A549 (cell line): ENCODE results near the gene TRIM59. TPM values are rescaled to one million over a fixed set of nuclear protein-coding genes. Genes with fewer than 3 reads are reported as not detected.
"Not testable (repeated sequence)": the region's sequence is repeated elsewhere in the genome, so short reads cannot be mapped to it uniquely, and the experiment has no call there.

Source experiments
- ATAC-seq, 2 experiments: fragments of 200-7000 bp in 1 of 2; fragments of >200 bp in 1 of 2; cut with Nextera tagmentation in 1 of 2; cut with Tn5 transposase in 1 of 2; 3 replicates each; pipeline versions ENCODE4 v1.8.0 to v1.9.1; 2018 to 2020; ENCODE audit warnings: mild to moderate bottlenecking in 1 of 2, moderate library complexity in 1 of 2
- CTCF ChIA-PET: fragments of 300-600 bp; sonication (Branson Sonifier 250); formaldehyde crosslinking; extraction: SDS; loops from one replicate; lab custom pipeline; 2021; ENCODE audit warnings: antibody characterized with exemption, inconsistent platforms; lab: Yijun Ruan, JAX
- POLR2A ChIA-PET: fragments of 350-600 bp; formaldehyde crosslinking; extraction: SDS; loops from one replicate; lab custom pipeline; 2021; ENCODE audit warnings: antibody characterized with exemption, inconsistent platforms; lab: Yijun Ruan, JAX
- DNase-seq, 2 experiments: peaks; one replicate each; pipeline versions ENCODE4 v3.0.0 to v3.0.0-alpha.2; 2011 to 2016; ENCODE audit warnings: low read depth in 1 of 2, low spot score in 1 of 2
- FAIRE-seq: peaks from 2 replicates; lab custom pipeline; 2011; peaks lifted over from hg19 to GRCh38; lab: Jason Lieb, UNC
- H3K27ac ChIP-seq, 2 experiments: fragments of >200 bp; sonication (Bioruptor Twin); formaldehyde crosslinking; 3 replicates each; pipeline ENCODE4 v1.5.1; 2016 to 2017
- H3K4me1 ChIP-seq: fragments of >200 bp; sonication (Bioruptor Twin); formaldehyde crosslinking; 3 replicates; pipeline ENCODE4 v1.6.1; 2016
- H3K4me2 ChIP-seq: fragments of >200 bp; sonication (Bioruptor Twin); formaldehyde crosslinking; 3 replicates; pipeline ENCODE4 v1.6.1; 2016
- H3K4me3 ChIP-seq: fragments of >200 bp; sonication (Bioruptor Twin); formaldehyde crosslinking; 3 replicates; pipeline ENCODE4 v1.5.1; 2016
- H3K9me3 ChIP-seq: fragments of >200 bp; sonication (Bioruptor Twin); formaldehyde crosslinking; 3 replicates; pipeline ENCODE4 v1.6.1; 2016
- BCL3 ChIP-seq: fragments of >200 bp; sonication (Bioruptor Twin); formaldehyde crosslinking; IDR thresholded peaks from 3 replicates; pipeline ENCODE4 v1.6.1; 2016
- CBX2 ChIP-seq: fragments of 200-600 bp; sonication (generic); IDR thresholded peaks from 2 replicates; pipeline ENCODE4 v1.6.1; 2016; ENCODE audit warnings: low read depth, mild to moderate bottlenecking, borderline replicate concordance
- CBX8 ChIP-seq: fragments of 200-600 bp; sonication (generic); IDR thresholded peaks from 2 replicates; pipeline ENCODE4 v1.6.1; 2016
- CEBPB ChIP-seq, 2 experiments: fragments of >200 bp in 1 of 2; sonication (Bioruptor Twin) in 1 of 2; formaldehyde crosslinking in 1 of 2; IDR thresholded peaks; 2 replicates each; pipeline ENCODE4 v1.6.1; 2012 to 2016
- CHD2 ChIP-seq: fragments of 150-350 bp; IDR thresholded peaks from 2 replicates; pipeline ENCODE4 v1.6.1; 2014; ENCODE audit warnings: low read length; ENCODE audit not compliant: partially characterized antibody
- EHF ChIP-seq: fragments of 250-450 bp; sonication (Bioruptor Pico); IDR thresholded peaks from 2 replicates; pipeline ENCODE4 v1.5.0; 2020; ENCODE audit warnings: mild to moderate bottlenecking
- EHMT2 ChIP-seq: fragments of 200-600 bp; sonication (generic); IDR thresholded peaks from 2 replicates; pipeline ENCODE4 v1.6.1; 2016; ENCODE audit warnings: antibody characterized with exemption, low read depth, mild to moderate bottlenecking, moderate library complexity
- ESRRA ChIP-seq: fragments of 150-350 bp; IDR thresholded peaks from 2 replicates; pipeline ENCODE4 v1.6.1; 2014; ENCODE audit warnings: mild to moderate bottlenecking, low read length, borderline replicate concordance
- GATA3 ChIP-seq: IDR thresholded peaks from 2 replicates; pipeline ENCODE4 v1.6.1; 2012; ENCODE audit warnings: borderline replicate concordance
- HDAC2 ChIP-seq: fragments of 200-600 bp; sonication (generic); IDR thresholded peaks from 2 replicates; pipeline ENCODE4 v1.6.1; 2016
- HOXB5 ChIP-seq: fragments of 250-450 bp; sonication (Bioruptor Pico); IDR thresholded peaks from 2 replicates; pipeline ENCODE4 v1.5.0; 2020; ENCODE audit warnings: mild to moderate bottlenecking, moderate library complexity
- KDM5A ChIP-seq: fragments of 200-600 bp; sonication (generic); IDR thresholded peaks from 2 replicates; pipeline ENCODE4 v1.6.1; 2016; ENCODE audit warnings: antibody characterized with exemption, mild to moderate bottlenecking
- MAZ ChIP-seq: fragments of 150-350 bp; IDR thresholded peaks from 2 replicates; pipeline ENCODE4 v1.6.1; 2014; ENCODE audit warnings: antibody characterized with exemption, low read depth, low read length, borderline replicate concordance
- NFE2L2 ChIP-seq: fragments of 150-350 bp; conservative IDR thresholded peaks from 2 replicates; pipeline ENCODE4 v1.6.1; 2014; ENCODE audit warnings: low read length
- NPAS2 ChIP-seq: fragments of 250-450 bp; sonication (Bioruptor Pico); IDR thresholded peaks from 2 replicates; pipeline ENCODE4 v1.8.0; 2022; ENCODE audit warnings: mild to moderate bottlenecking, moderate library complexity, borderline replicate concordance
- NR3C1 ChIP-seq: fragments of >200 bp; sonication (Bioruptor Twin); formaldehyde crosslinking; IDR thresholded peaks from 3 replicates; pipeline ENCODE4 v1.6.1; 2017
- POLR2AphosphoS2 ChIP-seq: conservative IDR thresholded peaks from 2 replicates; pipeline ENCODE4 v1.6.1; 2012; ENCODE audit warnings: low read length, improper control_type of control experiment, inconsistent platforms
- RCOR1 ChIP-seq: fragments of 150-350 bp; IDR thresholded peaks from 2 replicates; pipeline ENCODE4 v1.6.1; 2014; ENCODE audit warnings: antibody characterized with exemption, low read length, low read depth
- ZC3H11A ChIP-seq: fragments of 450-650 bp; IDR thresholded peaks from 2 replicates; pipeline ENCODE4 v1.6.1; 2014; ENCODE audit warnings: antibody characterized with exemption, mild to moderate bottlenecking
- ZSCAN20 ChIP-seq: fragments of 250-450 bp; sonication (Bioruptor Pico); IDR thresholded peaks from 2 replicates; pipeline ENCODE4 v1.8.0; 2022; ENCODE audit warnings: mild to moderate bottlenecking, moderate library complexity
- WGBS: methylation state at CpG from one replicate; pipeline ENCODE4 v1.1.6; 2017; ENCODE audit errors: missing lambda C conversion rate; 5-methylcytosine and 5-hydroxymethylcytosine counted together
- polyA plus RNA-seq, 4 experiments: library from polyadenylated mRNA; depleted of rRNA in 3 of 4; stranded (reverse); fragments of >200 nt; fragmentation: RNase III in 1 of 4; extraction: RNeasy Plus Mini Kit Qiagen cat#74134 plus additional on column Dnase treatment in 1 of 4; gene quantifications; 2 replicates in 3 of 4; 3 replicates in 1 of 4; pipeline ENCODE4 v1.2.3, GENCODE V29; 2011 to 2017
- TF ChIP-seq, protein P1 (sequence below): fragments of 450-650 bp; IDR thresholded peaks from 2 replicates; pipeline ENCODE4 v1.6.1; 2014; ENCODE audit warnings: antibody characterized with exemption
- TF ChIP-seq, protein P2 (sequence below): fragments of 250-450 bp; sonication (Bioruptor Pico); IDR thresholded peaks from 2 replicates; pipeline ENCODE4 v1.5.0; 2021; ENCODE audit warnings: mild to moderate bottlenecking, moderate library complexity, borderline replicate concordance

The TRIM59 gene
- polyA plus RNA-seq, 2 of the 4 experiments (the other 2 are of a cell fraction): 10.9 to 12.1 TPM

DNA sequence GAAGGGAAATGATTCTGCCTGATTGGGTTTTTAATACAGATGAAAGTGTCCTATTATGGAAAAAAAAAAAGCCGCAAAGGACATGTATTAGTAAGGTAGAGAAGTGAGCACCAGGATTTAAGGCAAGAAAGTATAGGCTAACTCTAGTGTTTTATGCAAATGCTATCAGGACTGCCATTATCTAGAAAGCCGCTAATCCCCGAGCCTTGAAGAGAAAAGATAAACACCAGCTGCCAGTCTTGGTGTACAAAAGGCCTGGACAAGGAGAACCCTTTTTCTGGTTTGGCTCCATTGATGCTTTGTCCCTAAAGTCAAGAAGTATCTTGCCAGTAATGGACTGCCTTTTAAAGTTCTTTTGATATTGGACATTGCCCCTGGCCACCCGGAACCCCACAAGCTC lies 8.6 kb upstream of the TRIM59 start:
- POLR2A ChIA-PET: no interaction called here
- H3K4me1 ChIP-seq: no peaks in the 10 kb centered on the region
- H3K27ac ChIP-seq: no peak overlapping the region
- H3K4me3 ChIP-seq: no peak overlapping the region
- ATAC-seq (no peak), DNase-seq (no peak), FAIRE-seq (no peak)
- H3K4me2 ChIP-seq: no peak overlapping the region
- 81% methylated on average over 4 of the region's 4 CpGs for WGBS
- TF ChIP-seq HDAC2: no peak
- TF ChIP-seq ZSCAN20: no peak
- no peak for TF ChIP-seq GATA3
- TF ChIP-seq NFE2L2: no peak
- TF ChIP-seq CBX2: no peak
- no peak for TF ChIP-seq KDM5A
- TF ChIP-seq ESRRA: no peak
- no peak for TF ChIP-seq CBX8
- TF ChIP-seq, protein P1, sequence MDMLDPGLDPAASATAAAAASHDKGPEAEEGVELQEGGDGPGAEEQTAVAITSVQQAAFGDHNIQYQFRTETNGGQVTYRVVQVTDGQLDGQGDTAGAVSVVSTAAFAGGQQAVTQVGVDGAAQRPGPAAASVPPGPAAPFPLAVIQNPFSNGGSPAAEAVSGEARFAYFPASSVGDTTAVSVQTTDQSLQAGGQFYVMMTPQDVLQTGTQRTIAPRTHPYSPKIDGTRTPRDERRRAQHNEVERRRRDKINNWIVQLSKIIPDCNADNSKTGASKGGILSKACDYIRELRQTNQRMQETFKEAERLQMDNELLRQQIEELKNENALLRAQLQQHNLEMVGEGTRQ: no peak
- TF ChIP-seq NPAS2 (CRISPR knock-in tag): no peak
- TF ChIP-seq EHMT2: no peak
- TF ChIP-seq POLR2AphosphoS2: no peak
- no peak for TF ChIP-seq CEBPB (IDR thresholded peaks at IDR 0.05)
- TF ChIP-seq ZC3H11A: no peak
- TF ChIP-seq, all 56 proteins: peak for 0
- CTCF ChIA-PET: interaction anchor here (0.6 to 2.4 kb wide), 2 partner anchors 28 to 1285 kb away, joined by 3 to 11 read pairs; no protein-coding TSS in a partner anchor
- H3K9me3 ChIP-seq: no peaks in the 10 kb centered on the region

- Histone ChIP-seq H3K4me3 (no peak overlapping the region), H3K4me1 (no peaks in the 10 kb centered on the region), H3K9me3 (no peaks in the 10 kb centered on the region), H3K4me2 (no peak overlapping the region), H3K27ac (no peak overlapping the region)
- FAIRE-seq (no peak), ATAC-seq (no peak), DNase-seq (no peak)
- WGBS: 95% methylated on average over 3 of the region's 3 CpGs
- CTCF ChIA-PET: interaction anchor here (1.6 kb wide), 1 partner anchor 7 kb away, joined by 3 read pairs; no protein-coding TSS in a partner anchor
- POLR2A ChIA-PET: no interaction called here
- TF ChIP-seq MAZ: no peak
Observed at GRCh38 chr3:160455846-160456245, 6.3 kb upstream of the TRIM59 start.

- TF ChIP-seq ZC3H11A (no peak), BCL3 (no peak), HOXB5 (CRISPR knock-in tag) (no peak), EHF (CRISPR knock-in tag) (no peak), ESRRA (no peak), CHD2 (no peak), HDAC2 (no peak), ZSCAN20 (no peak), NR3C1 (no peak), RCOR1 (no peak), MAZ (no peak)
- TF ChIP-seq, protein P2, sequence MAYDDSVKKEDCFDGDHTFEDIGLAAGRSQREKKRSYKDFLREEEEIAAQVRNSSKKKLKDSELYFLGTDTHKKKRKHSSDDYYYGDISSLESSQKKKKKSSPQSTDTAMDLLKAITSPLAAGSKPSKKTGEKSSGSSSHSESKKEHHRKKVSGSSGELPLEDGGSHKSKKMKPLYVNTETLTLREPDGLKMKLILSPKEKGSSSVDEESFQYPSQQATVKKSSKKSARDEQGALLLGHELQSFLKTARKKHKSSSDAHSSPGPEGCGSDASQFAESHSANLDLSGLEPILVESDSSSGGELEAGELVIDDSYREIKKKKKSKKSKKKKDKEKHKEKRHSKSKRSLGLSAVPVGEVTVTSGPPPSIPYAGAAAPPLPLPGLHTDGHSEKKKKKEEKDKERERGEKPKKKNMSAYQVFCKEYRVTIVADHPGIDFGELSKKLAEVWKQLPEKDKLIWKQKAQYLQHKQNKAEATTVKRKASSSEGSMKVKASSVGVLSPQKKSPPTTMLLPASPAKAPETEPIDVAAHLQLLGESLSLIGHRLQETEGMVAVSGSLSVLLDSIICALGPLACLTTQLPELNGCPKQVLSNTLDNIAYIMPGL: no peak
- TF ChIP-seq, all 56 proteins: peak for 0
- Histone ChIP-seq H3K4me3 (no peak overlapping the region), H3K9me3 (no peaks in the 10 kb centered on the region), H3K27ac (no peak overlapping the region), H3K4me2 (no peak overlapping the region), H3K4me1 (no peaks in the 10 kb centered on the region)
- ATAC-seq: no peak
- DNase-seq: no peak
- ChIA-PET CTCF (interaction anchor here (1.6 kb wide), 1 partner anchor 8 kb away, joined by 3 read pairs; no protein-coding TSS in a partner anchor), POLR2A (no interaction called here)
- 83% methylated on average over 1 of the region's 1 CpG for WGBS
- FAIRE-seq: no peak
Observed at GRCh38 chr3:160454995-160455394, 5.4 kb upstream of the TRIM59 start.

- H3K4me3 ChIP-seq, FAIRE-seq, H3K4me2 ChIP-seq, H3K27ac ChIP-seq, ATAC-seq, H3K9me3 ChIP-seq, POLR2A ChIA-PET, DNase-seq: not testable (repeated sequence)
- CTCF ChIA-PET: interaction anchor here (1.1 to 1.2 kb wide), 2 partner anchors 9 to 33 kb away, joined by 3 read pairs; no protein-coding TSS in a partner anchor
- peaks cover 10% of the 10 kb centered on the region; the same call in 2 of the 3 replicates for H3K4me1 ChIP-seq
- WGBS: 90% methylated on average over 19 of the region's 19 CpGs
Observed at GRCh38 chr3:160452251-160452650, 2.7 kb upstream of the TRIM59 start.
